ENCODE measurements around the gene ATXN7.
A peak's percentile ranks its signal among the peaks of the same experiment; 100 is the strongest.

ATXN7 gene

DNA sequence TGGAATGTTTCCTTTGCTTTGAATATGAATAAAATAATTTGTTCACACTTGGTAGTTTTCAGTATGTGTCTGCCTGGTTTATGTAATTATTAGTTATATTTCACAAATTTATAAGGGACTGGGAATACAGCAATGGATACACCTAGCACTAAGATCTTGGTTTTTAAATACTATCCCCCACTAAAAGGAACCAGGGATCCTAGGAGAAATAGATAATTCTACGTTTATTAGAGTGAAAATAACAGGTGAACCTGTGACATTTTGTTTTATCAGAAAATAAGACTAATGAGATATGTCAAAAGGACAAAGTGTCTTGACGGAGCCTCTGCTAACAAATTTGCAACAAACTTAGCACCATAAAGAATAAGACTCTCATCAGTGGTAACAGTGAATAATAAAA, 156.2 kb downstream of the ATXN7 start:
- Histone ChIP-seq H3K36me3 (replicated peaks; ENCODE audit: insufficient read depth, low read length) (peaks cover 12% of the 10 kb centered on the region; the same call in 1 of the 2 replicates), H3K9me2 (replicated peaks; ENCODE audit: insufficient read depth, low read length) (no peaks in the 10 kb centered on the region), H3K9ac (ENCODE audit: low read length) (no peak overlapping the region), H3K4me3 (ENCODE audit: low read length) (no peak overlapping the region), H3K27me3 (replicated peaks; ENCODE audit: insufficient read depth, low read length) (no peaks in the 10 kb centered on the region), H3K4me1 (ENCODE audit: low read length) (peaks cover 15% of the 10 kb centered on the region), H2AFZ (ENCODE audit: low read length) (no peak overlapping the region), H3K27ac (ENCODE audit: low read length) (no peak overlapping the region), H3K79me2 (ENCODE audit: low read length) (peaks cover 48% of the 10 kb centered on the region), H3K4me2 (ENCODE audit: low read depth, low read length) (no peak overlapping the region), H4K20me1 (ENCODE audit: insufficient read depth, low read length) (no peaks in the 10 kb centered on the region; the same call in 1 of the 2 replicates), H3F3A (ENCODE audit: insufficient read depth, low read length) (peaks cover 6% of the 10 kb centered on the region), H3K9me3 (replicated peaks; ENCODE audit: insufficient read depth, low read length) (no peaks in the 10 kb centered on the region)
- no peak for TF ChIP-seq EZH2phosphoT487 (IDR thresholded peaks at IDR 0.05; ENCODE audit: low read length)
- no peak for TF ChIP-seq EZH2 (optimal IDR thresholded peaks at IDR 0.05; ENCODE audit: low read depth, low read length)
- no peak for TF ChIP-seq CTCF (IDR thresholded peaks at IDR 0.05; ENCODE audit: low read length)
- no peak for DNase-seq

DNA sequence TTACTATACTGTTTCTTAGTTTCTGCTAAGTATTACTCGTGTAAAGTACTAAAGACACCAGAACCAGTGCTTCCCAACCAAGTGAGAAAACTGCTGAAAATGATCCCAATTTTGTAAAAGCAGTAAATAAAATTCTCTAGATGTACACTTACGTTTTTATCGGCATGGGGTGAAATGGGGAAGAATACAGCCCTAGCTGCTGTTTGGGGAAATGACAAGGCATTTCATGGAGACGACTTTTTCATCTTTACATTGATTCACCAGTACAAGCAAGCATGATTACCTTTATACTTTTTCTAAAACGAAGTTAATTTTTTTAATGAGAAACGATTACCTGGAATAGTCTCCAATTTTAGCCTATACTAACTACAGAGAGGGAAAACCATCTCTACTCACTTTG, 158.3 kb downstream of the ATXN7 start:
- Histone ChIP-seq H3K4me2 (ENCODE audit: low read depth, low read length) (peak overlapping the region; percentile 93), H4K20me1 (ENCODE audit: insufficient read depth, low read length) (no peaks in the 10 kb centered on the region; the same call in 1 of the 2 replicates), H3K9me2 (replicated peaks; ENCODE audit: insufficient read depth, low read length) (no peaks in the 10 kb centered on the region), H3K4me1 (ENCODE audit: low read length) (peaks cover 19% of the 10 kb centered on the region), H3K9ac (ENCODE audit: low read length) (peak overlapping the region; percentile 91; the same call in 1 of the 2 replicates), H3K27me3 (replicated peaks; ENCODE audit: insufficient read depth, low read length) (no peaks in the 10 kb centered on the region), H3K79me2 (ENCODE audit: low read length) (peaks cover 40% of the 10 kb centered on the region), H3K4me3 (ENCODE audit: low read length) (peak overlapping the region; percentile 90), H3K27ac (ENCODE audit: low read length) (no peak overlapping the region), H3F3A (ENCODE audit: insufficient read depth, low read length) (peaks cover 6% of the 10 kb centered on the region), H3K36me3 (replicated peaks; ENCODE audit: insufficient read depth, low read length) (peaks cover 12% of the 10 kb centered on the region; the same call in 1 of the 2 replicates), H2AFZ (ENCODE audit: low read length) (no peak overlapping the region), H3K9me3 (replicated peaks; ENCODE audit: insufficient read depth, low read length) (no peaks in the 10 kb centered on the region)
- no peak for DNase-seq
- TF ChIP-seq EZH2 (optimal IDR thresholded peaks at IDR 0.05; ENCODE audit: low read depth, low read length) (no peak), EZH2phosphoT487 (IDR thresholded peaks at IDR 0.05; ENCODE audit: low read length) (no peak), CTCF (IDR thresholded peaks at IDR 0.05; ENCODE audit: low read length) (no peak)

GRCh38 chr3:64022451-64023186, 159.0 kb downstream of the ATXN7 start:
- Histone ChIP-seq H2AFZ (ENCODE audit: low read length) (peak overlapping the region; percentile 78), H4K20me1 (ENCODE audit: insufficient read depth, low read length) (no peaks in the 10 kb centered on the region; the same call in 1 of the 2 replicates), H3K9me2 (replicated peaks; ENCODE audit: insufficient read depth, low read length) (no peaks in the 10 kb centered on the region), H3K79me2 (ENCODE audit: low read length) (peaks cover 40% of the 10 kb centered on the region), H3K4me1 (ENCODE audit: low read length) (peaks cover 21% of the 10 kb centered on the region), H3K4me2 (ENCODE audit: low read depth, low read length) (peak overlapping the region; percentile 93), H3K36me3 (replicated peaks; ENCODE audit: insufficient read depth, low read length) (peaks cover 7% of the 10 kb centered on the region; the same call in 1 of the 2 replicates), H3F3A (ENCODE audit: insufficient read depth, low read length) (peaks cover 6% of the 10 kb centered on the region), H3K9me3 (replicated peaks; ENCODE audit: insufficient read depth, low read length) (no peaks in the 10 kb centered on the region), H3K9ac (ENCODE audit: low read length) (peak overlapping the region; percentile 91), H3K27ac (ENCODE audit: low read length) (peak overlapping the region; percentile 71; the same call in 1 of the 2 replicates), H3K4me3 (ENCODE audit: low read length) (peak overlapping the region; percentile 90), H3K27me3 (replicated peaks; ENCODE audit: insufficient read depth, low read length) (no peaks in the 10 kb centered on the region)
- TF ChIP-seq EZH2phosphoT487 (IDR thresholded peaks at IDR 0.05; ENCODE audit: low read length): no peak
- no peak for TF ChIP-seq EZH2 (optimal IDR thresholded peaks at IDR 0.05; ENCODE audit: low read depth, low read length)
- TF ChIP-seq CTCF (IDR thresholded peaks at IDR 0.05; ENCODE audit: low read length): no peak
- DNase-seq: no peak

Measured in MM.1S (cell line).